HPDE6-E6E7 (cell line): ENCODE results near the gene ALKBH5.

ENCODE experiments used
- DNase-seq: peaks from one replicate; pipeline ENCODE4 v3.0.0; 2011; ENCODE audit warnings: missing footprints; ENCODE audit errors: extremely low spot score

Gene ALKBH5

DNA sequence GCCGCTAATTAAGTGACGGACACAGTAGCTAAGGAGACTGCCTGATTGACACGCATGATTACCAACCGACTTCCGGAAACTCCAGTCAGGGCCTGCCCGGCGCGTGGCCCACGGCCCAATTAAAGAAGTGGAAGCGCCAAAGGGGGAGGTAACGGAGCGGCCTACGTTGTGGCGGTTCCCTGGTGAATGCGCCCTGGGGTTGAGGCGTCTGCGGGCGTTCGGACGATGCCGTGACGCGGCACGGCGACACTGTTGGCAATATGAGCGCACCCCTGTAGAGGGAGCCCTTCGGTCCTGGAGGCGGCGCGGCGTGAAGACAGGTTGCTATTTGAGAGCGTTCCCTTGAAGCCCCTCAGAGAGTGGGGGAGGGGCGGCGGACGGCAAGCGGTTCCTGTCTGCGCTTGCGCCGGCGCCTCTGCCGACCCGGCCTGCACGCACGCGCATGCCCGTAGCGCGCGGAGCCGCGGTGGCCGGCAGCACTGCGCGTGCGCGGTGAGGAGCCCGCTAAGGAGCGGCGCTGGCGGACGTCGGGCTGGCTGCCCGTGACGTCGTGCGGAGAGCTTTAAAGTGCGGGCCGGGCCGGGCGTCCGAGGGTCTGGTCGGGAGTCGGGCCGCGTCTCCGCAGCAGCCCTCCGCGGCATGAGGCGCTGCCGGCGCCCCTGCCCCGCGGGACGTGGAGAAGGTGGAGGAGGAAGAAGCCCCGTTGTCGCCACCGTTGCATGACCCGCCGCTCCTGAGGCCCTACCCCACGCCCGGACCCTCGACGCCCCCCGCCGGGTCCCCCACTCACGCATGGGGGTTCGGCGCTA is at the start of gene ALKBH5:
Gene ALKBH5, plus strand, starts transcription at position 495 of the 809 bp plus-strand sequence. CDS start 416 bp downstream, outside the sequence.
- DNase-seq: peak; percentile 98

DNA sequence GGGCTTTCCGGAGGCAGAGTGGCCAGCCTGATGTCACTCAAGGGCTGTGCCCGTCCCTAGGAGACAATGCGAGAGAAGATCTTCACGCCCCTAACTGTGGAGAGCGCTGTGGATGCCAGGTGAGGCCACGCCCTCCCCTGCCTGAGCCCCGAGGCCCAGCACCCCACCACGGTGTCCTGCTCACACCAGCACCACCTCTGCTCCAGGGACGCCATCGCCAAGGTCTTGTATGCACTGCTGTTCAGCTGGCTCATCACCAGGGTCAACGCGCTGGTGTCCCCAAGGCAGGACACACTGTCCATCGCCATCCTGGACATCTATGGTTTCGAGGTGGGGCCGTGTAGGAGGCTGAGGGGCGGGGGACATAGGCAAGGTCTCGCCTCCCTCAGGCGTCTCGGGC is 47.3 kb upstream of the ALKBH5 start:
- no peak for DNase-seq

DNA sequence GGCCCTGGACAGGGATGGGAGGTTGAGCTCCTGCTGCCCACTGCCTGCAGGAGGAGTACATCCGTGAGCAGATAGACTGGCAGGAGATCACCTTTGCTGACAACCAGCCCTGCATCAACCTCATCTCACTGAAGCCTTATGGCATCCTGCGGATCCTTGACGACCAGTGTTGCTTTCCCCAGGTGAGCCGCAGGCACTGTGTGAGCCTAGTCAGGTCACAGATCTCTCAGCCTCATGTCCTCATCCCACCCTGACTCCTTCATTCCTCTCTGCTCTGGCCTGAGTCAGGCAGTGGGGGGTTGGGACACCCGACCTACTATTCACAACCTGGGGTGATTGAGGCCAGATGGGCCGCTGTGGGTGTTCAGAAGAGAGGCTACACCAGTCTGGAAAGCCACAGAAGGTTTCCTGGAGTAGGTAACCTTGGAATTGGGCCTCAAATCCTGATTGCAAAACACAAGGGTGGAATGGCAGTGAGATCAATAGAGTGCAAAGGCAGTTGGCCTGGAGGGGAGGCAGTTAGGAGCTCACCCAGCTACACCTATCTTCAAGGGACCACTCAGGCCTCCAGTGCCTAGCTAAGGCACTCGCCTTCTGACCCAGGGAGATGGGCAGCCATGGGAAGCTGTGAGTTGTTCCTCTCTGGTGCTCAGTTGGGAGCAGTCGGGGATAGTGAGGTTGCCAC is 45.4 kb upstream of the ALKBH5 start:
- no peak for DNase-seq

DNA sequence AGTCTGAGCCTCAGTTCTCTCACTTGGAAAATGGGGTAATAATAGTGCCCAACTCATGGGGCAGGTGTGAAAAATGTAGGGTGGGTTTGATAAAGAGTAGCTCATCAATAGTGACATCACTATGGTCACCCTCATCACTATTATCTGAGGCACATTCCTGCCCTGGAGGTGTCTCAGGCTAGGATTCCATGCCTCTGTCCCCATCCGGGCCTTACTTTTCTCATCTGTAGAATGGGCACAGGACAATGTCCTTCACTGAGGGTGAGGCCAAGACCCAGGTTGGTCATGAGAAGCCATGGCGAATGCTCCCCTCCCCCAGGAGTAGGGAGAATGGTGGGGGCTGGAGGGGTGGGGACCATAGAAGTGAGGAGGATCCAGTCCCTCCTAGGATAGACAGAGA is 44.5 kb upstream of the ALKBH5 start:
- DNase-seq: no peak

DNA sequence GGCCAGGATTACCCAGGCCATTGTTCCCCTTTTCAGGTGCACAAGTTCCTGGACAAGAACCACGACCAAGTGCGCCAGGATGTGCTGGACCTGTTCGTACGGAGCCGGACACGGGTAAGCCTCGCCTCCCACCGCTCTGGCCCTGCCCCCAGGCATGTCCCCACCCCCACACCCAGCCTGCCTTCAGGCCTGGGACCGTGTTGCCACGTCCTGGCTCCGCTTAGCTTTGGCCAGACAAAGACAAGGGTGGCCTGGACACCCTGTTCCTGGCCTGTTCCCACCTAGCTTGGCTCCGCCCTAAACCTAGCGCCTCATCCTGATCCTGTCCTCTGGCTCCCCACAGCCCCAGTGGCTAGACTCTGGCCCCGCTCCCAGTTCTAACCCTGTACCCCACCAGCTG is 44.1 kb upstream of the ALKBH5 start:
- no peak for DNase-seq

DNA sequence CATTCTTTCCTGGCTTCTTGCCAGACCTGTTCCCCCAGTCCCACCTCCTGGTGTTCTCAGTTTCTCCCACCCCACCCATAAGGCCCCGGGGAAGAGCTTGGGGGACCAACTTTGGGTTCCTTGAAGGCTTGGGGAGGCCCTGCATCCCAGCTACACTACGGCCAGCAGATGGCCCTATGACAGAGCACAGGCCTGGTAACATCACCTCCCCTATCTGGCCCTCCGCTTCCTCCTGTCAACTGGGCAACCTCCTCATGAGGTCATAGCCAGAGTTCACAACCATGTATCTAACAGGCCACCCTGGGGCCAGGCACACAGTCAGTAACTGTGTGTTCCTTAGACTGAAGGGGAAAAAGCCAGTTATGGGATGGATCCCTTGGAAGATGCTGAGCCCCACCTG is 43.7 kb upstream of the ALKBH5 start:
- no peak for DNase-seq

DNA sequence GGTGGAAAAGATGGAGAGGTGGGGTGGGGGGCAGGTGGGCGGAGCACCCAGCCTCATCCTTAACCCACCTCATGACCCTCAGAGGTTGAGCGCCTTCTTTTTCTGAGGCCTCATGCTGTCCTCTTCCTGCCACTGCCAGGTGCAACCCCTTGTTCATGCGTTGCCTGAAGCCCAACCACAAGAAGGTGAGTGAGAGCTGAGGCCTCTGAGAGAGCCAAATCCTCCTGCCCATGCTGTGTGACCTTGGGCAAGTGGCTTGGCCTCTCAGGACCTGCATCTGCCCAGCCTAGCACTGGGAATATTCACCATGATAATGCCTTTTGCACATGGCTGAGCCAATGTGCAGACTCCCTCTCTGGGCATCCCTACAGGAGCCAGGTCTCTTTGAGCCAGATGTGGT is 43.0 kb upstream of the ALKBH5 start:
- no peak for DNase-seq

DNA sequence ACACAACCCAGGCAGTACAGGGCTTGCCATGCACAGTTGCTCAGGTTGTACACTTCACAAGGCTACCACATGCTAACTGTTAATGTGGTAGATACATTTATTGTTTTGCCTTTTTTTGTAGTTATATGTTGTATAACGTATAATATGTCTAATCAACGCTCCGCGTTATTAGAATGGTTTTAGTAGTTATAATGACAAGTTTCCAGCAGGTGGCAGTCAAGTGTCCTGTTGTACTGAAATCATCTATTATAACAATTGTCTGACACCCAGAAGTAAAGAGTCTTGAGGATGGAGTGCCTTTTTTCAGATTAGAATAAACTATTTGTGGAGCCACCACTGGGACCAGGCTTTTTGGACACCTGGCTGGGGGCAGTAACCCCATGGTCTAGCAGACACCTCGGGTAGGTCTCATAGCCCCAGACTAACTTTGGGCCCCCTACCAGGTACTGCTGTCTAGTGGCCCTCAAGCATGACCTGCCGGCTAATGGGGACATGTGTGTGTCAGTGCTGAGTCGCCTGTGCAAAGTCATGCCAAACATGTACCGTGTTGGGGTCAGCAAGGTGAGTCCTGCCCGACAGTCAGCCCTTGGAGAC is 42.3 kb upstream of the ALKBH5 start:
- peak; percentile 57 for DNase-seq

DNA sequence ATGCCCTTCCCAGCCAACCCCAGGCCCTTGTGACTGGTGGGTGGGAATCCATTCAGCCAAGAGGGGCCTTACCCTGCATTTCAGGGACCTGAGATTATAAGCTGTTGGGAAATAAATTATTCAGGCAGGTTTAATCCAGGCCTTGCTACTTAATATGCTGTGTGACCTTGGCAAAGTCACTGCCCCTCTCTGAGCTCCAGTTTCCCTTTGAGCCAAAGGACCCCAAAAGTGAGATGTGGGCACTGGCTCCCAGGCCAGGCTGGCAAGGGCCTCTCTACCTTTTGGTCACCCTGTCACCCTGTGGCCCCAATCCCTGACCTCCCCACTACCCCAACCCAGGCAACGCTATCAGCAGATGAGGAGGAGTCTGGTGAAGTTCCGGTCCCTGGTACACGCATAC is 41.2 kb upstream of the ALKBH5 start:
- DNase-seq: no peak

DNA sequence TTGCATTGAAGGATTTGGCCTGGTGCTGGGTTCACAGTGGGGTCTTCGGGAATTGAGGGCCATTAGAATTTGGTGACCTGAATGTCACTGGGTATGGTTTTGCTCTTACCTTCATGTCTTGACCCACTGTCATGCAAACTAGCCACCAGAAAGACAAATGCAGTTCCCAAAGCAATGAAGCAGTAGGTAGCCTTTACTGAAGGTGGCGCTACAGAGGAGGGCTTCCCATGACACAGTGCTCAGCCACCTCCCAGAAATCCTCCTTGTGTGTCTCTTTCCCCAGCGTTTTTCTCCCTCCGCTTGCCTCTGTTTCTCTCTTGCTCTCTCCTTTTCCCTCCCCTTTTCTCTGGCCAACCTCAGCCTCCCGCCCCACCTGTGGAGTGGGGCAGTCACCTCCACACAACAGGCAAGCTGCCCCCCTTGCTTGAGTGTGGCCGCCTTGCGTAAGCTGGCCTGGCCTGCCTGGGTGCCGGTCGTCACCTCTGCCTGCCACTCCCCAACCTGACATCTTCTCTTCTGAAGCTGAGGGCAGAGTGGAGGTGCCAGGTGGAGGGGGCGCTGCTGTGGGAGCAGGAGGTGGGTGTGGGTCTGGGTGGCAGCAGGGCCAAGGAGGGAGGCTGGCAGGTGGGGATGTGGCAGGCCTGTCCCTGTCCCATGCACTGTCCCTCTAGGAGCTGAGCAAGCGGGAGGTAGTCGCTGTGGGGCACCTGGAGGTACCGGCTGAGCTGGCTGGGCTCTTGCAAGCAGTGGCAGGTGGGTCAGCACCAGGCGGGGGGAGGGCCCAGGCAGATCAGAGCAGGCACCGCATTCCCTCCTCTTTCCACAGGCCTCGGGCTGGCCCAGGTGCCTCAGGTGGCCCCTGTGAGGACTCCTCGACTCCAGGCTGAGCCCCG is 40.3 kb upstream of the ALKBH5 start:
- DNase-seq: no peak

DNA sequence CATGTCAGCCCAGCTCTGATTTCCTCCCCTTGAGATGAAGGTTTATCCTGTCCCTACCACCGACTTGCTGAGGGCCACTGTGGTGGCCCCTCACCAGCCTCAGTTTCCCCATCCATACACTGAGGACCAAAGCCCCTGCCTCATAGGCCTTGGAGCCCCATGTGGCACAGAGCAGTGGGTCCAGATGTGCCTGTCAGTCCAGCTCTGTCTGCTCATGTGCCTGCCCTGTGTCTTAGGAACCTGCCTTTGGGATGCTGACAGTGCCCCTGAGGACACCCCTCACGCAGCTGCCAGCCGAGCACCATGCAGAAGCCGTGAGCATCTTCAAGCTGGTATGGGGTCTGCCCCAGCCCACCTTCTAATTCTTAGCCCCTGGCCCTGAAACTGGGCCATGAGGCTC is 39.4 kb upstream of the ALKBH5 start:
- no peak for DNase-seq

DNA sequence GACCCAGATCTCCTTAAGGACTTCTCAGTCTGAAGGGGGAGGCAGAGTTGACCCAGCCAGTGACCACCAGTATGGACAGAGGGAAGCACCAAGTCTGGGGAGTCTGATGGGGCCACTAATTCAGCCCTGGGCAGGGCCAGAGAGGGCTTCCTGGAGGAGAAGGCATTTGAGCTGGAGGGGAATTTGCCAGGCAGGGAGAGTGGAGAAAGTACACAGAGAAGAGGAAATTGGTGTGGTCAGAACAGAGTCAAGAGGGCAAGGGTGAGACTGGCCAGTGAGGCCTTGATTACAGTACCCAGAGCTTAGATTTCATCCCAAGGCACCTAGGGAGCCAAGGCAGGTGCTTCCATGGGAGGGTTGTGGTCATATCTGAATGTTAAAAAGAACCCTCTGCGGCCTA is 38.8 kb upstream of the ALKBH5 start:
- no peak for DNase-seq

DNA sequence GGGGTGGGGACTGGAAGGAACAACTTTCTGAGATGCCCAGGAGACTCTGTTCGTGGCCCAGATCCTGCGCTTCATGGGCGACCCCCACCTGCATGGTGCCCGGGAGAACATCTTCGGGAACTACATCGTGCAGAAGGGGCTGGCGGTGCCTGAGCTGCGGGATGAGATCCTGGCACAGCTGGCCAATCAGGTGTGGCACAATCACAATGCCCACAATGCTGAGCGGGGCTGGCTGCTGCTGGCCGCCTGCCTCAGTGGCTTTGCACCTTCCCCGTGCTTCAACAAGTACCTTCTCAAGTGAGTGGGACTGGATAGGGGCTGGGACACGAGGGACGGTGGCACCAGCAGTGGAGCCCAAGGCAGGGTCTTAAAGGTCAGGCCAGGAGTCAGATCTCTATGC is 37.8 kb upstream of the ALKBH5 start:
- no peak for DNase-seq

DNA sequence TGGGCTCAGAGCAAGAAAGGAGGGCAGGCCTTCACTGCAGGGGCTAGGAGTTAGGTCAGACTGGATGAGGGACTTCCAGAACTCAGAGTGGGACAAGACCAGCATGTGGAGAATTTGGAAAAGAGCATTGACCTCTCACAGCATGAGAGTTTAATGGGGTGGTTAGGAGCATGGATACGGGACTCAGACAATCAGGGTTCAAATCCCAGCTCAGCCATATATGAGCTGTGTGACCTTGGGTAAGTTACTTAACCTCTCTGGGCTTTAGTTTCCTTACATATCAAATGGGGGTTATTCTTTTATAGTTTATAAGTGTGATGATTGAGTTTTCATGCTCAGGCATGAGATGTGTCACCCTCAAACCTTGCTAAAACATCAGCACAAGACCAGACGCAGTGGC is 37.4 kb upstream of the ALKBH5 start:
- DNase-seq: no peak

DNA sequence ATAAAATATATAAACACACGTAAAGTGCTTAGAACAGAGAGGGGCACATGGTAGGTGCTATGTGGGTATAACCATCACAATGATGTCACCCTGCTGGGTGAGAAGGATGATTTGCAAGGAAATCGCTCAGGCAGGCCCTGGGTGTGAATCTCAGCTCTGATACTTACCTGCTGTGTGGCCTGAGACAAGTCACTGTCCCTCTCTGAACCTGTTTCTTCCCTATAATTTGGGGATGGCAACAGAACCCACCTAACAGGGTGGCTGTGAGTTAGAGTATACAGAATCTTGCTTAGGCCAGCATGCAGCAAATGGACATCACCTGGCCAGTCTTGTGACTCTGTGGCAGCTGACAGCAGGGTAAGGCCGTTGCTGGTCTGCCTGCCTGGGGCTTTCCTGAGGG is 36.6 kb upstream of the ALKBH5 start:
- DNase-seq: no peak

DNA sequence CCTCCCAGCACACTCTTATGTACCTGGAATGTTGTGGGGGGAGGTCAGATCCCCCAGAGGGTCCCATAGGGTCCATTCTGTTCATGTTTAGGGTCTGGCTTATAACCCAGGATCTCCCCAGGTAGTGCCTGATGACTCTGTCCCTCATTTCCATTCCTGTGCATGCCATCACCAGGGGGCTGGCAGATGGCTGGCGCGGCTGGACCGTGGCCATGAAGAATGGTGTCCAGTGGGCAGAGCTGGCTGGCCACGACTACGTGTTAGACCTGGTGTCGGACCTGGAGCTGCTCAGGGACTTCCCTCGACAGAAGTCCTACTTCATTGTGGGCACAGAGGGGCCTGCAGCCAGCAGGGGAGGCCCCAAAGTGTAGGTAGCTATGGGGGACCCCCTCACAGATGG is 35.0 kb upstream of the ALKBH5 start:
- no peak for DNase-seq

DNA sequence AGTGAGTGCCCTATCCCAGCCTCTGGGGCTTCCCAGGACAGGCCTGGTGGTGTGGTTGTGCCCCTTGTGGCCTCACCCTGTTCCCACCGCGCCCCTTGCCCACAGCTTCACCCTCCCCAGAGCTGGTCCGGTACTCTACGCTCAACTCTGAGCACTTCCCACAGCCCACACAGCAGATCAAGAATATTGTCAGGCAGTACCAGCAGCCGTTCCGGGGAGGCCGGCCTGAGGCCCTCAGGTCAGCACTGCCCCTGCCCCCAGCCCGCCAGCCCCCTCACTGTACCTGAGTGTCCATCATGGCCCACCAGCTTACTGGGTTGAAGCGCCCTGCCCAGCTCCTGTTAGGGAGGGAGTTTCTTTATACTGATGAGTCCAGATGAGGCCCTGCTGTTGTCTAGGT is 32.3 kb upstream of the ALKBH5 start:
- DNase-seq: no peak

DNA sequence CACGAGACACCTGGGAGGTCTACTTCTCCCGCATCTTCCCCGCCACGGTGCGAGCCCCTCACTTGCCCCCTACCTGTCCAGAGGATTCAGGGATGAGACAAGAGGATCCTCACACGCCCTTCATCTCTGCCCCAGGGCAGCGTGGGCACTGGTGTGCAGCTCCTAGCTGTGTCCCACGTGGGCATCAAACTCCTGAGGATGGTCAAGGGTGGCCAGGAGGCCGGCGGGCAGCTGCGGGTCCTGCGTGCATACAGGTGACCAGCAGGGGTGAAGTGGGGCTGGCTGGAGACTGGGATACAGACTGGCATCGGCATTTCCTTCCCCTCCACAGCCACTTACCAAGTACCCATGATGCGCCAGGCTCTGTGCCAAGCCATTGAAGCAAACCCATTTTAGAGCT is 28.4 kb upstream of the ALKBH5 start:
- DNase-seq: no peak

DNA sequence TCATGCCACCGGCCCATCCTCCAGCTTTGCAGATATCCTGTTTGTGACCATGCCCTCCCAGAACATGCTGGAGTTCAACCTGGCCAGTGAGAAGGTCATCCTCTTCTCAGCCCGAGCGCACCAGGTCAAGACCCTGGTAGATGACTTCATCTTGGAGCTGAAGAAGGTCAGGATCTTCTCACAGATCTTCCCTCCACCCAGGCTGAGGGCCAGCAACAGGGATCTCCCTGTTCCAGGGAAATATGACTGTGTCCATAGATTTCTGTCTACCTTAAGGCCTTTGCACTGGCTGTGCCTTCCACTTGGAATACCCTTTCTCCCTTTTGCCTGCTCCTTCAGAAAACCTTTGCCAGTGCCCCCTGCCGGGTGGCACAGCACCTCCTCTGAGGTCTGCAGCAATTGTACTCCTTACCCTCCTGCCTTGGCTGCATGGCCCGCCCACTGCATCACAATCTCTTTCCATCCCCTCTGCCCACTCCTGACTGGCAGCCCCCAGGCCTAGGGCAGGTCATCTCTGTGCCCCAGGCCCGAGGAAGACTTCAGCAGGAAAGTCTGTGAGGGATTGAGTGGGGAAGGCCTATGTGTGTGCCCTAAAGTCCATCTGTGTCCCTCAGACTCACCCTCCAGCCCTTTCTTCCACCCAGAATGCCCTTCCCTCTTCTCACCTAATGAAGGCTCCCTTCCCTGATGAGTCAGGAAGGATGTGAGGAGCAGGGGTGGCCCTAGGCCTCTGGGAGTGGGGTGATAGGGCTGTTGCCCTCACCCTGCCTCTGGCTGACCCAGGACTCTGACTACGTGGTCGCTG is 27.3 kb upstream of the ALKBH5 start:
- DNase-seq: no peak

DNA sequence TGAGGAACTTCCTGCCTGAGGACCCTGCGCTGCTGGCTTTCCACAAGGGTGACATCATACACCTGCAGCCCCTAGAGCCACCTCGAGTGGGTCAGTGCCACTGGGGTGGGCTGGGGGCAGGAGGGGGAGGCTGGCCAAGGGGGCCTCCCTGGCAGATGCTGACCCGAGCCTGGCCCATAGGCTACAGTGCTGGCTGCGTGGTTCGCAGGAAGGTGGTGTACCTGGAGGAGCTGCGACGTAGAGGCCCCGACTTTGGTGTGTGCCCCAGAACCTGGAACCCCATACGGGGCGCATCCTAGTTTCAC is 26.7 kb upstream of the ALKBH5 start:
- DNase-seq: no peak

DNA sequence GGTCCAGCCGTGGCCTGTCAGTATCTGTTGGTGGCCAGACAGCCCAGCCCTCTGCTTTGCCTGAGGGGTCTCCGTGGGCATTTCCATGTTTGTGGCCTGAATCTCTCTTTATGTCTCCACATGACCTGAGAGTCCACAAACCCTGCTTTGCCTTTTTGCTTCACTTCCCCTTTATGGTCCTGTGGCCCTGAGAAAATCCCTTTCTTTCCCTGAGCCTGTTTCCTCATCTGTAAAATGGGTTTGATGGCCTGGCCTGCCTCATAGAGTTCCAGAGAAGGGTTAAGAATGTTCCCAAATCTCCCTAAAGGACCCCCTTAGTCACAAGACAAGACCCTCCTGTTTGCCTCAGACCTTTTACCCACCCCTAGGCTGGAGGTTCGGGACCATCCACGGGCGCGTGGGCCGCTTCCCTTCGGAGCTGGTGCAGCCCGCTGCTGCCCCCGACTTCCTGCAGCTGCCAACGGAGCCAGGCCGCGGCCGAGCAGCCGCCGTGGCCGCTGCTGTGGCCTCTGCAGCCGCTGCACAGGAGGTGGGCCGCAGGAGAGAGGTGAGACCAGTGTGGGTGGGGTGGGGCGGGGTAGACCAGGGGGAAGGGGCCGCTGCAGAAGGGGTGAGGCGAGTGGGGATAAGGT is 26.2 kb upstream of the ALKBH5 start:
- no peak for DNase-seq
